K562 (cell line): ENCODE measurements around the gene DDX39A. TPM values are rescaled to one million over a fixed set of nuclear protein-coding genes. Genes with fewer than 3 reads are reported as not detected.
A peak's percentile ranks its signal among the peaks of the same experiment; 100 is the strongest.

Experiments used
- CBFA2T3 ChIP-seq: fragments of 450-650 bp; IDR thresholded peaks from 2 replicates; pipeline ENCODE4 v1.6.1; 2017
- CREM ChIP-seq: IDR thresholded peaks from 2 replicates; pipeline ENCODE4 v1.6.1; 2014; ENCODE audit warnings: antibody characterized with exemption, low read depth
- EHMT2 ChIP-seq: fragments of 450-650 bp; IDR thresholded peaks from 2 replicates; pipeline ENCODE4 v1.6.1; 2018; ENCODE audit warnings: antibody characterized with exemption
- ETS2 ChIP-seq: IDR thresholded peaks from 2 replicates; pipeline ENCODE4 v1.6.1; 2016; ENCODE audit warnings: borderline replicate concordance, missing genetic modification characterization, mild to moderate bottlenecking, moderate library complexity, missing compliant biosample characterization; ENCODE audit not compliant: poor library complexity, severe bottlenecking
- FOXA1 ChIP-seq: fragments of 450-650 bp; IDR thresholded peaks from 2 replicates; pipeline ENCODE4 v1.6.1; 2016; ENCODE audit warnings: mild to moderate bottlenecking, borderline replicate concordance
- JUNB ChIP-seq: fragments of 450-650 bp; formaldehyde crosslinking; conservative IDR thresholded peaks from 2 replicates; pipeline ENCODE4 v1.4.0; 2020; ENCODE audit warnings: mild to moderate bottlenecking
- NFIC ChIP-seq: fragments of 450-650 bp; IDR thresholded peaks from 2 replicates; pipeline ENCODE4 v1.6.1; 2017; ENCODE audit warnings: mild to moderate bottlenecking, inconsistent platforms
- POLR2AphosphoS2 ChIP-seq: IDR thresholded peaks from 2 replicates; pipeline ENCODE4 v1.6.1; 2012; ENCODE audit warnings: low read length, improper control_type of control experiment
- TAF9B ChIP-seq: fragments of 450-650 bp; IDR thresholded peaks from 2 replicates; pipeline ENCODE4 v1.6.1; 2018; ENCODE audit warnings: mild to moderate bottlenecking; ENCODE audit not compliant: partially characterized antibody
- ZNF140 ChIP-seq: fragments of 250-450 bp; sonication (Bioruptor Pico); IDR thresholded peaks from 2 replicates; pipeline ENCODE4 v1.8.0; 2021; ENCODE audit warnings: moderate library complexity, mild to moderate bottlenecking, inconsistent platforms
- ZNF696 ChIP-seq: fragments of 250-450 bp; sonication (Bioruptor Pico); conservative IDR thresholded peaks from 2 replicates; pipeline ENCODE4 v1.4.0; 2020; ENCODE audit warnings: mild to moderate bottlenecking, moderate library complexity
- polyA plus RNA-seq, 8 experiments: library from polyadenylated mRNA; depleted of rRNA in 4 of 8; stranded (reverse) in 5 of 8; unstranded in 3 of 8; fragments of >200 nt; fragmentation: Nextera tagmentation in 2 of 8; fragmentation: Illumina TruSeq in 1 of 8; extraction: Ambion mirVana in 2 of 8; extraction: Trizol in 1 of 8; gene quantifications; 2 replicates each; pipeline versions ENCODE4 v1.2.1 to v1.2.3, GENCODE V29; 2011 to 2014; ENCODE audit warnings: inconsistent platforms in 1 of 8, missing spikeins in 1 of 8
- total RNA-seq, 7 experiments: library from RNA; depleted of rRNA in 6 of 7; stranded (reverse); fragments of >200 nt in 6 of 7; fragmentation: Illumina TruSeq in 2 of 7; extraction: Trizol in 2 of 7; gene quantifications; 2 replicates each; pipeline versions ENCODE4 v1.2.1 to v1.2.3, GENCODE V29; 2011 to 2021; ENCODE audit warnings: low replicate concordance in 1 of 7
- TF ChIP-seq, protein P1 (sequence below): fragments of 450-650 bp; IDR thresholded peaks from 2 replicates; pipeline ENCODE4 v1.6.1; 2018; ENCODE audit warnings: mild to moderate bottlenecking, low read depth; ENCODE audit not compliant: partially characterized antibody
- TF ChIP-seq, protein P2 (sequence below): fragments of 450-650 bp; conservative IDR thresholded peaks from 2 replicates; pipeline ENCODE4 v1.6.1; 2016; ENCODE audit warnings: missing genetic modification characterization, low read depth, mild to moderate bottlenecking, missing compliant biosample characterization, moderate library complexity
- TF ChIP-seq, protein P3 (sequence below): sonication (generic); formaldehyde crosslinking; IDR thresholded peaks from 2 replicates; pipeline ENCODE4 v1.8.0; 2023; ENCODE audit warnings: missing genetic modification reagents, mild to moderate bottlenecking, borderline replicate concordance
- TF ChIP-seq, protein P4 (sequence below): fragments of 250-450 bp; sonication (Bioruptor Pico); IDR thresholded peaks from 2 replicates; pipeline ENCODE4 v1.5.1; 2021; ENCODE audit warnings: mild to moderate bottlenecking

DDX39A gene
- total and polyA plus RNA-seq, 9 of the 15 experiments (the other 6 are each of a cell fraction or from before 2014, with no cell fraction given), result 90.3 to 250 (median 188) TPM

DNA sequence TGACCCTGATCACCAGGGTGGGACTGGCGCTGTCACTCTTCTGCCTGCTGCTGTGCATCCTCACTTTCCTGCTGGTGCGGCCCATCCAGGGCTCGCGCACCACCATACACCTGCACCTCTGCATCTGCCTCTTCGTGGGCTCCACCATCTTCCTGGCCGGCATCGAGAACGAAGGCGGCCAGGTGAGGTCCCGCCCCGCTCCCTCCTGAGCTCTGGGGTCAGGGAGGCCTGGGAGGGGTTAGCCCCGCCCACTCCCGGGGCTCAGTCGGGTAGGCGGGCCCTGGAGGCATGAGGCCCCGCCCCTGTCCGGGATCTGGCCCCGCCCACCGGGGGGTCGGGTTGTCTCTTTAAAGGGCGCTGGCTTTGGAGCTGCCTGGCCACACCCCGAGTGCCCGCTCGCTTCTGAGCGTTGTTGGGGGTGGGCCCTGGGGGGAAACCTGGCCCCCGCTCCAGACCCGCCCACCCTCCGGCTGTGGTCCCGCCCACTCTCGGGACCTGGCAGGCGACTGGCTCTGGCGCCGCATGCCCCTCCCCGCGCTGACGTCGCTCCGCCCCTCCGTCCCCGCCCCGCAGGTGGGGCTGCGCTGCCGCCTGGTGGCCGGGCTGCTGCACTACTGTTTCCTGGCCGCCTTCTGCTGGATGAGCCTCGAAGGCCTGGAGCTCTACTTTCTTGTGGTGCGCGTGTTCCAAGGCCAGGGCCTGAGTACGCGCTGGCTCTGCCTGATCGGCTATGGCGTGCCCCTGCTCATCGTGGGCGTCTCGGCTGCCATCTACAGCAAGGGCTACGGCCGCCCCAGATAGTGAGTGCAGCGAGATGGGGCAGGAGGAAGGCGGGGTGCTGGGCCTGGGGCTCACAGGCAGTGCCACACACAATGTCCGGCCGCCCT is 13.1 kb downstream of the DDX39A start (continued):
- TF ChIP-seq, protein P1, sequence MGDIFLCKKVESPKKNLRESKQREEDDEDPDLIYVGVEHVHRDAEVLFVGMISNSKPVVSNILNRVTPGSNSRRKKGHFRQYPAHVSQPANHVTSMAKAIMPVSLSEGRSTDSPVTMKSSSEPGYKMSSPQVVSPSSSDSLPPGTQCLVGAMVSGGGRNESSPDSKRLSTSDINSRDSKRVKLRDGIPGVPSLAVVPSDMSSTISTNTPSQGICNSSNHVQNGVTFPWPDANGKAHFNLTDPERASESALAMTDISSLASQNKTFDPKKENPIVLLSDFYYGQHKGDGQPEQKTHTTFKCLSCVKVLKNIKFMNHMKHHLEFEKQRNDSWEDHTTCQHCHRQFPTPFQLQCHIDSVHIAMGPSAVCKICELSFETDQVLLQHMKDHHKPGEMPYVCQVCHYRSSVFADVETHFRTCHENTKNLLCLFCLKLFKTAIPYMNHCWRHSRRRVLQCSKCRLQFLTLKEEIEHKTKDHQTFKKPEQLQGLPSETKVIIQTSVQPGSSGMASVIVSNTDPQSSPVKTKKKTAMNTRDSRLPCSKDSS, result no peak
- no peak for TF ChIP-seq ETS2 (tag)
- TF ChIP-seq TAF9B, result no peak
- TF ChIP-seq FOXA1, result no peak
- TF ChIP-seq CREM, result peak; percentile 90
- TF ChIP-seq, protein P2, sequence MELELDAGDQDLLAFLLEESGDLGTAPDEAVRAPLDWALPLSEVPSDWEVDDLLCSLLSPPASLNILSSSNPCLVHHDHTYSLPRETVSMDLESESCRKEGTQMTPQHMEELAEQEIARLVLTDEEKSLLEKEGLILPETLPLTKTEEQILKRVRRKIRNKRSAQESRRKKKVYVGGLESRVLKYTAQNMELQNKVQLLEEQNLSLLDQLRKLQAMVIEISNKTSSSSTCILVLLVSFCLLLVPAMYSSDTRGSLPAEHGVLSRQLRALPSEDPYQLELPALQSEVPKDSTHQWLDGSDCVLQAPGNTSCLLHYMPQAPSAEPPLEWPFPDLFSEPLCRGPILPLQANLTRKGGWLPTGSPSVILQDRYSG (tag), result no peak
- TF ChIP-seq, protein P3, sequence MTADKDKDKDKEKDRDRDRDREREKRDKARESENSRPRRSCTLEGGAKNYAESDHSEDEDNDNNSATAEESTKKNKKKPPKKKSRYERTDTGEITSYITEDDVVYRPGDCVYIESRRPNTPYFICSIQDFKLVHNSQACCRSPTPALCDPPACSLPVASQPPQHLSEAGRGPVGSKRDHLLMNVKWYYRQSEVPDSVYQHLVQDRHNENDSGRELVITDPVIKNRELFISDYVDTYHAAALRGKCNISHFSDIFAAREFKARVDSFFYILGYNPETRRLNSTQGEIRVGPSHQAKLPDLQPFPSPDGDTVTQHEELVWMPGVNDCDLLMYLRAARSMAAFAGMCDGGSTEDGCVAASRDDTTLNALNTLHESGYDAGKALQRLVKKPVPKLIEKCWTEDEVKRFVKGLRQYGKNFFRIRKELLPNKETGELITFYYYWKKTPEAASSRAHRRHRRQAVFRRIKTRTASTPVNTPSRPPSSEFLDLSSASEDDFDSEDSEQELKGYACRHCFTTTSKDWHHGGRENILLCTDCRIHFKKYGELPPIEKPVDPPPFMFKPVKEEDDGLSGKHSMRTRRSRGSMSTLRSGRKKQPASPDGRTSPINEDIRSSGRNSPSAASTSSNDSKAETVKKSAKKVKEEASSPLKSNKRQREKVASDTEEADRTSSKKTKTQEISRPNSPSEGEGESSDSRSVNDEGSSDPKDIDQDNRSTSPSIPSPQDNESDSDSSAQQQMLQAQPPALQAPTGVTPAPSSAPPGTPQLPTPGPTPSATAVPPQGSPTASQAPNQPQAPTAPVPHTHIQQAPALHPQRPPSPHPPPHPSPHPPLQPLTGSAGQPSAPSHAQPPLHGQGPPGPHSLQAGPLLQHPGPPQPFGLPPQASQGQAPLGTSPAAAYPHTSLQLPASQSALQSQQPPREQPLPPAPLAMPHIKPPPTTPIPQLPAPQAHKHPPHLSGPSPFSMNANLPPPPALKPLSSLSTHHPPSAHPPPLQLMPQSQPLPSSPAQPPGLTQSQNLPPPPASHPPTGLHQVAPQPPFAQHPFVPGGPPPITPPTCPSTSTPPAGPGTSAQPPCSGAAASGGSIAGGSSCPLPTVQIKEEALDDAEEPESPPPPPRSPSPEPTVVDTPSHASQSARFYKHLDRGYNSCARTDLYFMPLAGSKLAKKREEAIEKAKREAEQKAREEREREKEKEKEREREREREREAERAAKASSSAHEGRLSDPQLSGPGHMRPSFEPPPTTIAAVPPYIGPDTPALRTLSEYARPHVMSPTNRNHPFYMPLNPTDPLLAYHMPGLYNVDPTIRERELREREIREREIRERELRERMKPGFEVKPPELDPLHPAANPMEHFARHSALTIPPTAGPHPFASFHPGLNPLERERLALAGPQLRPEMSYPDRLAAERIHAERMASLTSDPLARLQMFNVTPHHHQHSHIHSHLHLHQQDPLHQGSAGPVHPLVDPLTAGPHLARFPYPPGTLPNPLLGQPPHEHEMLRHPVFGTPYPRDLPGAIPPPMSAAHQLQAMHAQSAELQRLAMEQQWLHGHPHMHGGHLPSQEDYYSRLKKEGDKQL (CRISPR knock-in tag), result no peak
- no peak for TF ChIP-seq ZNF696 (CRISPR knock-in tag)
- TF ChIP-seq ZNF140, result no peak
- no peak for TF ChIP-seq JUNB (CRISPR knock-in tag)
- TF ChIP-seq, protein P4, sequence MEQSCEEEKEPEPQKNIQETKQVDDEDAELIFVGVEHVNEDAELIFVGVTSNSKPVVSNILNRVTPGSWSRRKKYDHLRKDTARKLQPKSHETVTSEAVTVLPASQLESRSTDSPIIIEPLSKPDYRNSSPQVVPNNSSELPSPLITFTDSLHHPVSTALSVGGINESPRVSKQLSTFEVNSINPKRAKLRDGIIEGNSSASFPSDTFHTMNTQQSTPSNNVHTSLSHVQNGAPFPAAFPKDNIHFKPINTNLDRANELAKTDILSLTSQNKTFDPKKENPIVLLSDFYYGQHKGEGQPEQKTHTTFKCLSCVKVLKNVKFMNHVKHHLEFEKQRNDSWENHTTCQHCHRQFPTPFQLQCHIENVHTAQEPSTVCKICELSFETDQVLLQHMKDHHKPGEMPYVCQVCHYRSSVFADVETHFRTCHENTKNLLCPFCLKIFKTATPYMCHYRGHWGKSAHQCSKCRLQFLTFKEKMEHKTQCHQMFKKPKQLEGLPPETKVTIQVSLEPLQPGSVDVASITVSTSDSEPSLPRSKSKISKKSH (CRISPR knock-in tag), result no peak
- TF ChIP-seq EHMT2, result no peak
- TF ChIP-seq POLR2AphosphoS2, result peak; percentile 97
- no peak for TF ChIP-seq NFIC
- TF ChIP-seq CBFA2T3, result no peak
